Pancreas (tissue), 10 donors: ENCODE results near the gene NTNG2. TPM values are rescaled to one million over a fixed set of nuclear protein-coding genes. Genes with fewer than 3 reads are reported as not detected.
A peak's percentile ranks its signal among the peaks of the same experiment; 100 is the strongest.

Experiments used
- ATAC-seq, 4 donors: fragments of 200-7000 bp; cut with Tn5 transposase; one replicate each; pipeline versions ENCODE4 v1.8.0 to v1.9.1; 2020; ENCODE audit warnings: mild to moderate bottlenecking in 4 of 4, moderate library complexity in 4 of 4
- DNase-seq, 6 donors: peaks; one replicate each; pipeline ENCODE4 v3.0.0-alpha.2; 2020
- FAIRE-seq: peaks from 2 replicates; lab custom pipeline; 2012; peaks lifted over from hg19 to GRCh38; lab: Jason Lieb, UNC
- H3K27ac ChIP-seq, 4 donors: fragments of 200-600 bp; sonication (generic); 1 replicate in 3 of 4; 2 replicates in 1 of 4; pipeline versions ENCODE4 v1.5.0 to v1.8.0; 2020
- H3K27me3 ChIP-seq, 4 donors: fragments of 200-600 bp; one replicate each; pipeline ENCODE4 v1.8.0; 2021
- H3K36me3 ChIP-seq, 3 donors: fragments of 200-600 bp; sonication (generic) in 1 of 3; one replicate each; pipeline versions ENCODE4 v1.5.0 to v1.8.0; 2020 to 2021
- H3K4me1 ChIP-seq, 3 donors: fragments of 200-600 bp; one replicate each; pipeline ENCODE4 v1.8.0; 2021
- H3K4me3 ChIP-seq, 4 donors: fragments of 200-600 bp; sonication (generic) in 2 of 4; one replicate each; pipeline versions ENCODE4 v1.5.0 to v1.8.0; 2020 to 2021
- H3K9me3 ChIP-seq, 4 donors: fragments of 200-600 bp; one replicate each; pipeline ENCODE4 v1.8.0; 2021
- WGBS, 2 donors: extraction: QIAGEN DNeasy Blood & Tissue Kit; methylation state at CpG; one replicate each; pipeline ENCODE4 v1.1.7; 2013; 5-methylcytosine and 5-hydroxymethylcytosine counted together
- intact Hi-C, 3 donors: fragments of 100-400 bp; cut with DNase I; formaldehyde crosslinking; loops; one replicate each; pipeline versions ENCODE4 v1.11.1 to v1.14.2; 2022
- polyA plus RNA-seq, 2 donors: library from polyadenylated mRNA; stranded (reverse); fragments of 200-250 nt; gene quantifications; one replicate each; pipeline ENCODE4 v1.2.3, GENCODE V29; 2013
- total RNA-seq, 6 donors: library from RNA; stranded (reverse); fragmentation: NEBNext Ultra II Directional in 4 of 6; extraction: Animal tissue kit (Norgen Biotek cat#: 25700) in 4 of 6; gene quantifications; one replicate each; pipeline versions ENCODE4 v1.2.1 to v1.2.4, GENCODE V29; 2021 to 2023
- TF ChIP-seq, protein P1 (sequence below), 4 donors: fragments of 200-600 bp; sonication (generic) in 3 of 4; IDR thresholded peaks; one replicate each; pipeline versions ENCODE4 v1.5.0 to v1.8.0; 2021; ENCODE audit warnings: antibody characterized with exemption in 4 of 4
- donor health status: healthy with polysubstance abuse.
- donor health status: DM: no; HTN: no; CAD: no; lungs with moderate emphysema.
- donor health status: DM: no; HTN: no; CAD: no.
- donor health status: control.
- donor health status: control.
- donor health status: Bipolar disorder and iron deficiency.
- donor health status: DM: yes; HTN: yes; CAD: no.
- donor health status: DM: no; HTN: no; CAD: no.
- donor health status: DM: no; HTN: no; CAD: no.
- donor health status: DM: yes; HTN: yes; CAD: no.

NTNG2 gene
- total and polyA plus RNA-seq, 8 donors, result 1.0 to 6.4 (median 2.4) TPM

GRCh38 chr9:132167192-132167591 lies 5.3 kb downstream of the NTNG2 start:
- H3K27ac ChIP-seq, result no peak overlapping the region
- no peaks in the 10 kb centered on the region for H3K36me3 ChIP-seq
- no peak for FAIRE-seq
- no peak for DNase-seq
- H3K4me3 ChIP-seq, result no peak overlapping the region
- peaks cover 15 to 22% (median 20%) of the 10 kb centered on the region in 3 donors for H3K4me1 ChIP-seq
- ATAC-seq, result no peak
- 55 to 58% methylated on average over 7 of the region's 7 CpGs for WGBS, 2 donors
- TF ChIP-seq, protein P1, sequence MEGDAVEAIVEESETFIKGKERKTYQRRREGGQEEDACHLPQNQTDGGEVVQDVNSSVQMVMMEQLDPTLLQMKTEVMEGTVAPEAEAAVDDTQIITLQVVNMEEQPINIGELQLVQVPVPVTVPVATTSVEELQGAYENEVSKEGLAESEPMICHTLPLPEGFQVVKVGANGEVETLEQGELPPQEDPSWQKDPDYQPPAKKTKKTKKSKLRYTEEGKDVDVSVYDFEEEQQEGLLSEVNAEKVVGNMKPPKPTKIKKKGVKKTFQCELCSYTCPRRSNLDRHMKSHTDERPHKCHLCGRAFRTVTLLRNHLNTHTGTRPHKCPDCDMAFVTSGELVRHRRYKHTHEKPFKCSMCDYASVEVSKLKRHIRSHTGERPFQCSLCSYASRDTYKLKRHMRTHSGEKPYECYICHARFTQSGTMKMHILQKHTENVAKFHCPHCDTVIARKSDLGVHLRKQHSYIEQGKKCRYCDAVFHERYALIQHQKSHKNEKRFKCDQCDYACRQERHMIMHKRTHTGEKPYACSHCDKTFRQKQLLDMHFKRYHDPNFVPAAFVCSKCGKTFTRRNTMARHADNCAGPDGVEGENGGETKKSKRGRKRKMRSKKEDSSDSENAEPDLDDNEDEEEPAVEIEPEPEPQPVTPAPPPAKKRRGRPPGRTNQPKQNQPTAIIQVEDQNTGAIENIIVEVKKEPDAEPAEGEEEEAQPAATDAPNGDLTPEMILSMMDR (IDR thresholded peaks at IDR 0.05), result no peak
- intact Hi-C loops, result no loop called here
- no peaks in the 10 kb centered on the region for H3K9me3 ChIP-seq
- peaks cover 0 to 3% (median 0%) of the 10 kb centered on the region in 4 donors for H3K27me3 ChIP-seq

- intact Hi-C loops, result no loop called here
- DNase-seq, result peak in 3 of 6 donors; percentile 38 to 67 (median 50)
- FAIRE-seq, result no peak
- no peak overlapping the region for H3K27ac ChIP-seq
- H3K9me3 ChIP-seq, result no peaks in the 10 kb centered on the region
- no peaks in the 10 kb centered on the region for H3K27me3 ChIP-seq
- ATAC-seq, result peak in 2 of 4 donors; percentile 44 to 46
- peaks cover 10 to 15% (median 12%) of the 10 kb centered on the region in 3 donors for H3K4me1 ChIP-seq
- WGBS, 2 donors, result 27 to 48% methylated on average over 8 of the region's 8 CpGs
- TF ChIP-seq, protein P1 (IDR thresholded peaks at IDR 0.05), result no peak
- no peak overlapping the region for H3K4me3 ChIP-seq
- H3K36me3 ChIP-seq, result no peaks in the 10 kb centered on the region
Observed at GRCh38 chr9:132168347-132168746, 6.5 kb downstream of the NTNG2 start.

- WGBS, 2 donors, result 28 to 33% methylated on average over 7 of the region's 7 CpGs
- DNase-seq (no peak), FAIRE-seq (no peak), ATAC-seq (no peak)
- H3K27me3 ChIP-seq, result no peaks in the 10 kb centered on the region
- H3K27ac ChIP-seq, result no peak overlapping the region
- H3K4me1 ChIP-seq, result peaks cover 5 to 12% (median 9%) of the 10 kb centered on the region in 3 donors
- no peaks in the 10 kb centered on the region for H3K36me3 ChIP-seq
- intact Hi-C loops, result no loop called here
- TF ChIP-seq, protein P1 (IDR thresholded peaks at IDR 0.05), result no peak
- H3K9me3 ChIP-seq, result no peaks in the 10 kb centered on the region
- H3K4me3 ChIP-seq, result no peak overlapping the region
Observed at GRCh38 chr9:132168851-132169250, 7.0 kb downstream of the NTNG2 start.

DNA sequence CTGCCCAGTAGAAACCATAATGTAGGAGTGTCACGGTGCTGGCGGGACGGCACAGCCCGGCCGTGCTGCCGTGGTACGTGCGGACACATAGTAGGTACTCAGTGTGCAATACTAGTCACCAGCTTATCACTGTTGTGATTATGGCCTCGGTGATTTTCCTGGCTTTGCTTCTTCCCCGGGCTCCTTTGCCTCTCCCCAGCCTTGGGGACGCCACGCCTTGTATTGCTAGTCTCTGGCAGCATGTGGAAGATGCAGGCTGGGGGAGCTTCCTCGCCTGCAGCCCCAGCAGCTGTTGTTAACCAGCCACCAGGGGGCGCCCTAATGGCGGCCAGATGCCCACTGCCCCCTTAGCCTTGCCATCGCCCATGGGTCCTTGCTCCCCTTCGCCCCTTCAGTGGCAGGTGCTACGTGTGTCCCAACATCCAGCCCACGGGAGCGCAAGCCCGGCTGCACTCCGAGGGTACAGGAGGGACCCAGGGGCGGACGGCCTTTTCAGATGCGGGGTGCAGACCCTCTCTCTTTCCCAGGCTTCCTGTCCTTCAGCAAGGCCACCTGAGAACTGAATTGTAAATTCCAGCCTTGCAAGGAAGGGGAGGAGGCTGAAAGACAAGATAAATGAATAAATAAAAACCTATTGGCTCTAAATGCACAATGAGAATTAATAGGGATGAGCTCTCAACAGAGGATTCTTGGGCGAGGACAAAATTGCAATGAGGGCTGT lies 8.0 kb downstream of the NTNG2 start:
- Histone ChIP-seq H3K9me3 (no peaks in the 10 kb centered on the region), H3K4me1 (peaks cover under 1 to 5% (median 4%) of the 10 kb centered on the region in 3 donors), H3K27ac (no peak overlapping the region), H3K27me3 (no peaks in the 10 kb centered on the region), H3K36me3 (no peaks in the 10 kb centered on the region), H3K4me3 (no peak overlapping the region)
- intact Hi-C loops, result loop anchor here in 2 of 3 donors (5.0 to 10.0 kb wide), 3 partner anchors 65 to 395 kb away; no protein-coding TSS in a partner anchor
- peak in 5 of 6 donors; percentile 38 to 86 (median 70) for DNase-seq
- TF ChIP-seq, protein P1 (IDR thresholded peaks at IDR 0.05), result peak; percentile 72 to 87 (median 82)
- WGBS, 2 donors, result 36 to 43% methylated on average over 26 of the region's 26 CpGs
- FAIRE-seq, result no peak
- ATAC-seq, result peak; percentile 30 to 77 (median 72)

DNA sequence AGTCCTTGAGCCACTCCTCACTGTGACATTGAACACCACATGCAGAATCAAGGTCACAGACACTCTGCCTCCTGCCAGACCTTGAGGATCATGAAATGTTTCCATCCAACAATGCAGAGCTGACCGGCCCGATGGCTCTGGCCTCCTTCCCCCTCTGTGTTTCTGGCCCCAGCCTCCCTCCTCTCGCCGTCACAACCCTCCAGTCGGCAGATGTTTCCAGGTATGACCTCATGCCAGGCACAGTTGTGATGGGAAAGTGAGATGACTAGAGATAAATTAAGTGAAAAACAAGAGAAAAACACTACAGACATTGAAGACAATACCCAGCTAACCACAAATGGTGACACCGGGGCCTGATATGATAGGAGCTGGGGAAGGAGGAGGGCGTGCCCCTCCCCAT lies 9.8 kb downstream of the NTNG2 start:
- Histone ChIP-seq H3K9me3 (no peaks in the 10 kb centered on the region), H3K4me3 (no peak overlapping the region), H3K36me3 (no peaks in the 10 kb centered on the region), H3K27me3 (no peaks in the 10 kb centered on the region), H3K4me1 (no peaks in the 10 kb centered on the region), H3K27ac (no peak overlapping the region)
- no peak for FAIRE-seq
- ATAC-seq, result no peak
- no peak for DNase-seq
- intact Hi-C loops, result loop anchor here in 2 of 3 donors (5.0 to 10.0 kb wide), 3 partner anchors 63 to 397 kb away; no protein-coding TSS in a partner anchor
- TF ChIP-seq, protein P1 (IDR thresholded peaks at IDR 0.05), result no peak
- WGBS, 2 donors, result 54 to 55% methylated on average over 7 of the region's 7 CpGs
